GM21717 (cell line): ENCODE measurements around the gene CDC42BPG.
A peak's percentile ranks its signal among the peaks of the same experiment; 100 is the strongest.

Experiments
- ATAC-seq: cut with Tn5 transposase; IDR thresholded peaks from one replicate; pipeline ENCODE4 v1.9.1; 2021; ENCODE audit warnings: mild to moderate bottlenecking, moderate library complexity; ENCODE audit not compliant: unreplicated experiment

The CDC42BPG gene

GRCh38 chr11:64790205-64791095 is 54.0 kb downstream of the CDC42BPG start:
- no peak for ATAC-seq

- no peak for ATAC-seq
These were observed 54.9 kb downstream of the CDC42BPG start for GRCh38 chr11:64789331-64790204.

- no peak for ATAC-seq
These were observed 55.9 kb downstream of the CDC42BPG start for GRCh38 chr11:64788321-64789215.

GRCh38 chr11:64787526-64788320 is 56.7 kb downstream of the CDC42BPG start:
- no peak for ATAC-seq

- ATAC-seq: no peak
These were observed 58.1 kb downstream of the CDC42BPG start for GRCh38 chr11:64786308-64786707.

GRCh38 chr11:64784813-64785581 is 59.5 kb downstream of the CDC42BPG start:
- ATAC-seq: no peak

- ATAC-seq: peak; percentile 70
These were observed 65.8 kb downstream of the CDC42BPG start, which contains the start of gene SF1 for GRCh38 chr11:64778473-64779298. Gene SF1 (minus strand): TSS chr11:64778542. CDS start chr11:64778392, 150 bp downstream.

- ATAC-seq: peak; percentile 13
These were observed 66.3 kb downstream of the CDC42BPG start for GRCh38 chr11:64778223-64778472.

GRCh38 chr11:64777449-64778222 is 66.8 kb downstream of the CDC42BPG start:
- ATAC-seq: peak; percentile 23

- no peak for ATAC-seq
These were observed 67.6 kb downstream of the CDC42BPG start for GRCh38 chr11:64776875-64777274.

GRCh38 chr11:64776425-64776824 is 68.0 kb downstream of the CDC42BPG start:
- ATAC-seq: no peak

GRCh38 chr11:64774144-64774543 is 70.3 kb downstream of the CDC42BPG start:
- no peak for ATAC-seq
